G401 (cell line): Measurements from ENCODE around the gene CDR2L. TPM values are rescaled to one million over a fixed set of nuclear protein-coding genes. Genes with fewer than 3 reads are reported as not detected.
"Not testable (repeated sequence)": the region's sequence is repeated elsewhere in the genome, so short reads cannot be mapped to it uniquely, and the experiment has no call there.

Source experiments
- DNase-seq: peaks from one replicate; pipeline ENCODE4 v3.0.0-alpha.2; 2015; ENCODE audit warnings: low spot score
- in situ Hi-C: cut with HindIII; loops from 2 replicates; pipeline ENCODE4 v1.10.0; 2016; ENCODE audit warnings: low sequenced_read_pairs, mixed read lengths
- total RNA-seq: library from RNA; depleted of rRNA; stranded (reverse); fragments of >200 nt; shearing (Covaris generic); gene quantifications from 2 replicates; pipeline ENCODE4 v1.2.3, GENCODE V29; 2014

CDR2L gene
- total RNA-seq, 1 experiment from 2014 or later: 24.4 TPM

DNA sequence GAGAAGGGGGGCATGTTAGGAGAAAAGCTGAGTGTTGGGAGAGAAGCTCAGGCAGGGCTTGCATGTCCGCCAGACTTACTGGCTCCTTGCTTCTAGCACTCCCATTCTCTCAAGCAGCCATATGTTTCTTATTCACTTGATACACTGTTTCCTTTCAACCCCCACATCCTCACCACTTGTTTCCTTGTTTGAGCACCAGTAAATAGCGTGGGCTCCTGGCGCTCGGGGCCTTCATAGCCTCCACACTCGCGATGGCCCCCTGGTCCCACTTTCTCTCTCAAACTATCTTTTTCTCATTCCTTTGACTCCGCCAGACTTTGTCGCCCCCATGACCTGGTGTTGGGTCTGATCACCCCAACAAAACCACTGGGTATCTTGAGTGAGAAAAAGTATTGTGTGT is 42.7 kb downstream of the CDR2L start:
- in situ Hi-C loops: no loop called here
- no peak for DNase-seq

DNA sequence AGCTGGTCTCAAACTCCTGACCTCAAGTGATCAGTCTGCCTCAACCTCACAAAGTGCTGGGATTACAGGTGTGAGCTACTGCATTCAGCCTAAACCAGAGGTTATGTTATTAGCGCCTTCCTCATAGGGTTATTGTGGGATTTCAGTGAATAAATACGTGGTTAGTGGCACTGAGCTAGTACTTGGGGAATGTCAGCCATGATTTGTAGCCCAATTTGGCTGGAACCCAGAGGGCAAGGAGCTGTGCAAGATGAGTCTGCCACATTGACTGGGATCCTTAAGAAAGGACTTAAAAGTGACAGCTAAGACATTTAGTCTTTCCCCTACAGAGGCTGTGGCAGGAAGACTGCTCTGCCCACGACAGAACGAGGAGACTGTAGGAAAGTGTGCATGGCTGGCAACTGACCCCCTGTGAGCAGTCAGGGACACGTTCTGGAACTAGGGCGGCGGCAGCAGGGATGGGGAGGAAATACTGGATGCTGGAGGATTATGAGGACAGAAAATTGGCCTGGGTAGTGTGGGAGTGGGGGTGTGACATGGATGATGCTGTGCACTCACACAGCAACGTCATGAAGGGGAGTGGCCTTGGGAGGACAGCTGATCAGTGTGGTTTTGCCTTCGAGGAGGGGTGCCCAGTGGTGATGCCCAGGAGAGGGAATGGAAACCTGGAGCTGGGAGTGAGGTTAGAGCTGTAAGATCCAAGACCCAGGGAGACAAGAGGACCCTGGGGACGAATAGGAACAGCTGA is 44.7 kb downstream of the CDR2L start:
- in situ Hi-C loops: no loop called here
- DNase-seq: peak; percentile 98

DNA sequence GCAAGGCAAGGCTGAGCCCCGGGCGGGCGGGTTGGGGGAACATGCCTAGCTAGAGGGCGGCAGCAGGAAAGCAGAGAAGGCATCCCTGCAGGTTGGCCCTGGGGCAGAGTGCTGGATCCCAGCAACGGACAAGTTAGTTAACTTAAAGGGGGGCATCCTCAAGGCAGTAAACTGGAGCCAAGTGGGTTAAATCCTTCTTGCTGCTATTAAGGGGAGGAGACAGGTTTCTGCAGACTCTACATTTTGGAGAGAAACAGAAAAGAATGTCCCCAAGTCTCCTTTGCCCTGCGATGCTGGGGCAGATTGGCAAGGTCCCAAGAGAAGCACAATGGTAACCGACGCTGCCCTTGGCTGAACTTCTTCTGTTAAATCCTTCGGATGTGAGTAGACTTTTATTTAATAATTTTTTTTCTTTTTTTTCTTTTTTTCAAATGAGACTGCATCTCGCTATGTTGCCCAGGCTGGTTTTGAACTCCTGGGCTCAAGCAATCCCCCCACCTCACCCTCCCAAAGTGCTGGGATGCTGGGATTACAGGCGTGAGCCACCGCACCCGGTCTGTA is 45.4 kb downstream of the CDR2L start:
- no peak for DNase-seq
- in situ Hi-C loops: no loop called here

DNA sequence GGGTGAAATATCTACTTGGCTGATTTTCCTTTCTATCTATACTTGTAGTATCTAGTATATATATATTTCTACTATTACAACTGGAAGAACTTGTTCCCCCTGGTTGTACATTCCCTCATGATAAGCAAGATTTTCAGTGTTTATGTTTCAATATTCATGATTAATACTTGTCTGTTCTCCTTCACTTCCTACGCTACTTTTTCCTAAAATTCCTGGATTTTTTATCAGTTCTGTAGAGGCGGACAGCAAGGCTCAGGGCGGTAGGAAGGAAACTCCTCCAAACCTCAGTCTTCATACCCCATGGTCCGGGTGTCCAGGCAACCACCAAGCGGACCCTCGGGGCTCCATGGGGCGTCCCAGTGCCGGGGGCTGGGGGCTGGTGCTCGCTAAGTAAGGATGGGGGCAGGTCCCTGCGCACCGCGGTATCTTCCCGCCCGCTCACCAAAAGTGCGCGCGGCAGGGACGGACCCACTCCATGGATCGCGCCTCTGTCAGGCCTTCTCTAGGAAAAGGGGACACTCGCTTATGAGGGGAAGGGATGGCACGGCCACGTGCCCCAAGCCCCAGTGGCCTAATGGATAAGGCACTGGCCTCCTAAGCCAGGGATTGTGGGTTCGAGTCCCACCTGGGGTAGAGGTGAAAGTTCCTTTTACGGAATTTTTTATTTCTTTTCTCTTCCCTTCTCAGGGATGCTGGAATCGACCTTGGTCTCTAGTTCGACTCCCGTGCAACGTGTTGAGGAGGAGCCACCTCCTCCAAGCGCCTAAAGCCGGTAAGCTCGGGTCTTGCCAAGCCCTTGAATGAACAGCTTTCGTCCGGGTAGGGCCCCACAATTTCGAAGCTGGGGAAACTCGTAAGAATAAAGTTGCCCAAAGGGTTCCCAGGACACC is 46.2 kb downstream of the CDR2L start:
- DNase-seq: peak; percentile 92
- in situ Hi-C loops: no loop called here

DNA sequence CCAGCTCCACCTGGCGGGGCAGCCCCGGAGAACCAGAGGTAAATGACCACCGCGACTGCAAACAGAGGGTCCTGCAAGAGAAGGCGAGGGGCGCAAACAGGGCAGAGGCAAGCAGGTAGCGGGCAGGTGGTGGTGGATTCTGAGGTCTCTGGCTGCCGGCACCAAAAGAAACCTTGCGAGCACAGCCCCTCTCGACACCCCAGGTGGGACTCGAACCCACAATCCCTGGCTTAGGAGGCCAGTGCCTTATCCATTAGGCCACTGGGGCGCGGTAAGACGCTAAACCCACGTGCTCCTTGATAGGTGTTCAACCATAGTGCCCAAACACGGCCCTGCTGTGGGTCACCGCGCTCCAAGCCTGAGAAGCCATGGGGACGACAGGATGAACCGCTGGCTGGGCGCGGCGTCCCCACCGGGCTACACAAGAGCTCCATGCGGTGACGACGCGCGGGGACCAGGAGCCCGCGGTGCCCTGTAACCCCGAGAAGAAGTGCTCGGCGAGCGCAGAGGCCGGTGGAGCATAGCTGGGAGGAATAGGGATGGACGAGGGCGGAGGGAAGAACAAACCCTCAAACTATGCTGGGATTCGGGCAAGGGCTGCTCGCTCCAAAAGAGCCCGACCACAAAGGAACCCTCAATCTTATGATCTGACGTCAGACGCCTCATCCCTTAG is 46.9 kb downstream of the CDR2L start:
- peak; percentile 85 for DNase-seq
- in situ Hi-C loops: no loop called here

DNA sequence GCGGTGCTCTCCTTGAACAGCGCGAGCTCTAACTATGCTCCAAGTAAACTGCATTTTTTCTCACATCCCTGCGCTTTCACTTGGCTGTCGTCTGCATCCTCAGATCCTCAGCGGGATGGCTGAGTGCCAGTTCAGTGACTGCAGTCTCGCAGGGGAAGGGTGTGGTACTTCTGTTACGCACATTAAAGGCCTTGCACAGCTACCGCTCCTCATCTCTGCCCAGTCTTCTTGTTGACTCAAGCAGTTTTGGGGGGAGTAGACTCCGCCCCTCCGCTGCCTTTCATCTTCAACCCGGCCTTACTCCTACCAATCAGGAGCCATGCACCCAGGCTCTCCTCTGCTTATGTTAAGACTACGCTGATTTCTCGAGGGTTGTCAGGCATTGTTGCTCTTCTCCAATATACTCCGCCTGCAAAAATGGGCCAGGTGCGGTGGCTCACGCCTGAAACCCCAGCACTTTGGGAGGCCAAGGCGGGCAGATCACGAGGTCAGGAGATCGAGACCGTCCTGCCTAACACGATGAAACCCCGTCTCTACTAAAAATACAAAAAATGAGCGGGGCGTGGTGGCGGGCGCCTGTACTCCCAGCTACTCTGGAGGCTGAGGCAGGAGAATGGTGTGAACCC is 49.3 kb downstream of the CDR2L start:
- in situ Hi-C loops: no loop called here
- DNase-seq: peak; percentile 80

DNA sequence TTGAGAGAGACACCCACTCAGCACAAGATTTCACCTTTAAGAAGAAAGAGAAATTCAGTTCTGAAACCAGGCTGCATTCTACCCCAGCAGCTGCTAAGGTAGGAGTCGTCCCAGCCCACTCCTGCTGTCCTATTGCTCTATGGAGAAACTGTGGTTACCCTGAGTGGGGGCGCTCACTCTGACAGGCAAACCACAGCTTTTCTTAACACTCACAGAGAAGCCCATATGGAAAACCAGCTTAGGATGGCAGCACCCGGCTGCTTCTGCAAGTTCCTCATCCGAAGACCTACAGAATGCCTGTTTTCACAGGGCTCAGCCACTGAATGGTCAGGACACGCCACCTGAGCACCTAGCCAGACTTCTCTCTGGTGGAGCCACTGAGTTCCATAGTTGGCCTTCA is 51.8 kb downstream of the CDR2L start:
- DNase-seq: no peak
- in situ Hi-C loops: no loop called here

DNA sequence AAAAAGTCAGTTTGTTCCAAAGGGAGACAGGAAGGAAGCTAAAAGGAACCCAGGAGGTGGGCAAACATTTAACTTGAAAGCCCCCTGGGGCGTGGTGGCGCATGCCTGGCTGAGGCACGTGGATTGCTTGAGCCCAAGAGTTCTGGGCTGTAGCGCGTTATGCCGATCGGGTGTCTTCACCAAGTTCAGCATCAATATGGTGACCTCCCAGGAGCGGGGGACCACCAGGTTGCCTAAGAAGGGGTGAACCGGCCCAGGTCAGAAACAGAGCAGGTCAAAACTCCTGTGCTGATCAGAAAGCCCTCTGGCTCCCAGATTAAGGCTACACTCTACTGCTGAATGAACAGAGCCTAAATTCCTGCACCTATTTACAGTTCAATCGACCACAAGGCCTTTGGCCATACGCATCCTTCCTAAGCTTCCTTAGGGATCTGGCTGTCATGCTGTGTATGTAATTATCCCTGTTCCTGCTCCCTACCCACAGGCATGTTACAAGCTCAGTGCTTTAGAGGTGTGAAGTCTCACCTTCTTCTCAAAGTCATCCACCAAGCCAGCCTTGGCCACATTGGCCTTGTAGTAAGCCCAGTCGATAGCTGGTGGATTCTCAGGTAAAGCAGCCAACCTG is 54.3 kb downstream of the CDR2L start:
- DNase-seq: no peak
- in situ Hi-C loops: no loop called here

DNA sequence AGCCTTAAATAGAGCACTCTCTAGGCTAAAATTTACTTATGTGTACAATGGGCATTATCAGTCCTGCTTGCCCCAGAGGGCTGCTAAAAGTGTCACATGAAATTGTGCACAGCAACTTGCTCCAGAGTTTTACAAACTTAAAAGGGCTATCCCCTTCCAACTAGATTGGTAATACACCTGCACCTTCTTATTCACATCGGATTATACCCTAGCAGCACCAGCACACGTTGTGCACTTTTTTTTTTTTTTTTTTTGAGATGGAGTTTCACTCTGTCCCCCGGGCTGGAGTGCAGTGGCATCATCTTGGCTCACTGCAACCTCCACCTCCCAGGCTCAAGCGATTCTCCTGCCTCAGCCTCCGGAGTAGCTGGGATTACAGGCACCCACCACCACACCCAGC is 56.4 kb downstream of the CDR2L start:
- DNase-seq, in situ Hi-C loops: not testable (repeated sequence)

DNA sequence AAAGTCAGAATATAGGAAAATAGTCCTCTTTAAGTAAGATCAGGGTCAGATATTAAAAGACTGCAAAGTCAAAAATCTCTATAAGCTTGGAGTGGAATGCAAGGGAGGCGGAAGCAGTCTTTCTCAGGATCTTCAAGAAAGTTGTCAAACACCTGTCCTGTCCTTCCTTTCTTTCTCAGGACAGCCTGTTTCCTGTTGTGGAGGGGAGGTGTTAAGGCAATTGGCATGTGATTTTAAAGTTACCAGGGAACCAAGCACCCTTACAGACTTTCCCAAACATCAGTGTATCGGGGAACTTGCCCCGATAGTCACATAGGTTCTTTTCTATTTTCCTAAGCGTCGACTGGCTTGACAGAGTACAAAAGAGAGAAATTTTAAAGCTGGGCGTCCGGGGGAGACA is 57.3 kb downstream of the CDR2L start:
- in situ Hi-C loops: no loop called here
- DNase-seq: no peak

DNA sequence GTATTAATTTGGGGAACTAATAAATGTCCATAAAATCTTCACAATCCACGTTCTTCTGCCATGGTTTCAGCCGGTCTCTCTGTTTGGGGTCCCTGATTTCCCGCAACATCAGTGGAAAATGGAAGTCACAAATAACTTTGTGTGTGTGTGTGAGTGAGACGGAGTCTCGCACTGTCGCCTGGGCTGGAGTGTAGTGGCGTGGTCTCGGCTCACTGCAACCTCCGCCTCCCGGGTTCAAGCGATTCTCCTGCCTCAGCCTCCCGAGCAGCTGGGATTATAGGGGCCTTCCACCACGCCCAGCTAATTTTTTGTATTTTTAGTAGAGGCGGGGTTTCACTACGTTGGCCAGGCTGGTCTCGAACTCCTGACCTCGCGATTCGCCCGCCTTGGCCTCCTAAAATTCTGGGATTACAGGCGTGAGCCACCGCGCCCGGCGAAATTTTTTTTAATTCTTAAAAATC is 58.5 kb downstream of the CDR2L start:
- in situ Hi-C loops, DNase-seq: not testable (repeated sequence)

DNA sequence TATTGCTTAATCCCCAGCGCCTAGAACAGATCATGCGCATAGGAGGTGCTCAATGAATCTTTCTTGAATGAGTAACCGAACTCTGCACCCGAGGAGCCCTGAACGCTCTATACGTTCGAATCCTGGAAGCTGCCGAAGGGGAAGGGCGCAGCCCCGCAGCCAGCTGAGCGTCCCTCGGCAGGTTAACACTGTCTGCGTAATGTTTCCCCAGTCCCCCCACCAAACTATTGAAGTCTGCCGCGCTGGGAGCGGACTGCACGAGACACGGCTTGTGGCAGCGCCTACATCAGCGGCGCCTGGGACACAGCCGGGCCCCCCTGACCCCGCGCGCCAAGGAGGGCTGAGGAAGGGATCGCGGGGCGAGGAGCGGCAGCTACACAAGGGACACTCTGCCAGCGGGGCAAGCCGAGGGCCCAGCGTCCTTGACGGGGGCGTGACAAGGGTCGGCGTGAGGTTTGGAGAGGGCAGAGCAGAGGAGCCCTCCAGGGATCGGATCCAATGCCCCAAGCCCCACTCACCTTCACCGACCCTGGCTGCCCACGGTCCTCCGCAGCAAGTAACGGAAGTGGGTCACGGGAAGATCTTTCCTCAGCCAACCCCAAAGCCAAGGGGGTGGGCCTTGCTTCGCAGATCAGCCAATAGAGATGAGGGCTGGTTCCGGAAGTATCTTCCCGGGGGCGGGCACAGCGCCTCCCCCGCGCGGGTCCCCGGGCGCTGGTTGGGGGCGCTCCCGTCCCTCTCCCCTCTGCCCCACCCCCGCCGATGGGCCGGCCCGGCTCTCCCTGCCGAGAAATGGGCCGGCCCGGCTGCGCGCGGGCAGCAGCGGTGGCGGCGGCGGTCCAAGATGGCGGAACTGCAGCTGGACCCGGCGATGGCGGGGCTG is 59.2 kb downstream of the CDR2L start, which contains the start of the genes ATP5PD and KCTD2:
Gene ATP5PD, minus strand, starts transcription at position 563 of the 883 bp plus-strand sequence. CDS start 4,319 bp downstream, outside the sequence.
Gene KCTD2, plus strand, starts transcription at position 819 of the 883 bp plus-strand sequence. Its CDS starts 26 bp downstream, at position 845.
- peak; percentile 98 for DNase-seq
- in situ Hi-C loops: no loop called here

DNA sequence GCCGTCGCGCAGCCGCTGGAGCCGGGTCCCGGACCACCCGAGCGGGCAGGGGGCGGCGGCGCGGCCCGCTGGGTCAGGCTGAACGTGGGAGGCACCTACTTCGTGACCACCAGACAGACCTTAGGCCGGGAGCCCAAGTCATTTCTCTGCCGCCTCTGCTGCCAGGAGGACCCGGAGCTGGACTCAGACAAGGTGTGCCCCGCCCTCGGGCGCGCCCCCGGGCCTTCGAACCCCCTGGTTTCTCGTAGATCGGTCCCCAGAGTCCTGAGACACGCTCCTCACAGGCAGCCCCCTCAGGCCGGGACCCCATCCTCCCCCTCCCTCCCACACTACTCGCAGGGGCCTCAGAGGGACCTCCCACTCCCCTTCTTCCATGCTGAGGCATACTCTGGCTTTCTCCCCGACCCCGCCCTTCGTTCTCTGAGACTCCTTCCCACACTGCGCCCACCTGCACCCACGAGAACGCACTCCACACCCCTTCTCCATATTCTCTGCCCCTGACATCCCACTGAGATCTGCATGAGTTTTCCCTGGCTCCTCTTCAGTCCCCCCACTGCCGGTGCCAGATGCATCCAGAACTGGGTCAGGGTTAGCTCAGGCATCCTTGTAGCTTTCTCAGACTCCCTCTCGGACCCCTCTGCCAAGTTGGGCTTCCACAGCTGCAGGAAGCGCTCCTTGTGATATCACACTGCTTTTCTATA is 60.1 kb downstream of the CDR2L start:
- in situ Hi-C loops: no loop called here
- DNase-seq: peak; percentile 67

DNA sequence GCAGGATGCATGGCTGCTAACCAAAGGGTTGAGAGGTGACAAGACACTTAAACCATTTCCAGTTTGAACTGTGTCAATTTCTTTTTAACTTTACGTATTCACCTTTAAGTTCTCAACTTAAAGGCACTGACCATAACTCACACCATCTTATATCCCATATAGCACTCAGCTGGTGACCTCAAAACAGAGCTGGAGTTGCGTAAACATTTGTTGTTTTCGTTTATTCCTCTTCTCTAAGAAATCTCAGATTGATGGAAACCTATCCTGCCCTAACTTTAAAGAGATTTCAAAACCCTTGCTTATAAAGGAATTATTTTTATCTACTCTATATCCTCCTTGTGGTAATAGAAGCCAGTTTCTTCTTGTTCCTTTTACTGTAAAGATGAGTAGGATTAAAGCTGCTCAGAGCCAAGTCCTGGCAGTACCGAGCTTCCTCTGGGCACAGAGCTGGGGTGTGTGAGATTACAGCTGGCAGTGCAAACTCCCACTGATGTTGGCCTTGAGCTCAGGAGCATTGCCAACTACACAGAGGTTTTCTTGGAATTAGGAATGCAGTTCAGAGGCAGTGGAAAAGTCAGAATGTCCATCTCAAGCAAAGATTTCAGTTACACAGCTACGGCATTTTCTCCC is 60.9 kb downstream of the CDR2L start:
- in situ Hi-C loops: no loop called here
- DNase-seq: peak; percentile 54

DNA sequence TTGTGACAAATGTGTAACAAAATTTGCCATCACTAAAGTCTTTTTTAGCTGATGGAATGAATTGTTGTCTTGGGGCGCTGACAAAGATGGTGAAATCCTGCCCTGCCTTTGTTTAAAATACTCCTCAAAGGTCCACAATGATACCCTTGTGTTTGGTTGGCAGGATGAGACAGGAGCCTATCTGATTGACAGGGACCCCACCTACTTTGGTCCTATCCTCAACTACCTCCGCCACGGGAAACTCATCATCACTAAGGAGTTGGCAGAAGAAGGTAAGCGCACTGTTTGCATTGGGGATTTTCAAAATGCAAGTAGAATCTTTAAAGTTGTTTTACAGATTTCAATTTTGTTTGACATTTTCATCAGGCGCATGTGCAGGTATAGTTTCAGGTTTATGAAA is 61.6 kb downstream of the CDR2L start:
- in situ Hi-C loops: no loop called here
- DNase-seq: peak; percentile 50

DNA sequence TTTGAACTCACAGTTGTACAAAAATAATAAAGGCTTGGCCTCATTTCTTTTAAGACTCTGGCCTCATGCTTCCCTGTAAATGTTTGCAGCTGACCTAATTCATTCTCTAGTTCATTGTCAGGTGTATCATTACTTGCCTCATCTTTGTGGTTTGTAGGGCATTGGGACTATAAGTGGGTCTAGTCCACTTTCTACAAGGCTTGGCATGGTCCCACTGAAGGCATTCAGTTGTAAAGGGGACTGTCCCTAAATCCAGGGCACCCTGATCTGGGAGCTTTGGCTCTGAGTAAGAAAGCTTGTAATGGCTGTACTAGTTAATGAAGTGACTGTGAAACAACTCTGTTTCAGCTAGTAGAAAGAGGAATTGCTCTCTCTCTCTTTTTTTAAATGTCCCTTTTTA is 62.3 kb downstream of the CDR2L start:
- in situ Hi-C loops: no loop called here
- DNase-seq: peak; percentile 34
